Type B pancreatic cell (in vitro differentiated cells): Measurements from ENCODE around the gene CACNA1D. TPM values are rescaled to one million over a fixed set of nuclear protein-coding genes. Genes with fewer than 3 reads are reported as not detected.

ENCODE experiments used
- DNase-seq: peaks from one replicate; pipeline ENCODE4 v3.0.0; 2021; ENCODE audit warnings: mixed read lengths; ENCODE audit not compliant: unreplicated experiment; ENCODE audit errors: extremely low spot score
- H3K27ac Mint-ChIP-seq: 2 replicates; pipeline ENCODE4 v1.8.0; 2021; ENCODE audit warnings: mild to moderate bottlenecking, mixed read lengths
- H3K27me3 Mint-ChIP-seq: 2 replicates; pipeline ENCODE4 v1.8.0; 2021; ENCODE audit warnings: mixed read lengths
- H3K36me3 Mint-ChIP-seq: 2 replicates; pipeline ENCODE4 v1.8.0; 2021; ENCODE audit warnings: mixed read lengths
- H3K4me1 Mint-ChIP-seq: one replicate; pipeline ENCODE4 v1.8.0; 2021; ENCODE audit warnings: mixed read lengths; ENCODE audit not compliant: unreplicated experiment
- H3K4me3 Mint-ChIP-seq: 2 replicates; pipeline ENCODE4 v1.8.0; 2021; ENCODE audit warnings: mild to moderate bottlenecking, mixed read lengths
- H3K9me3 Mint-ChIP-seq: 2 replicates; pipeline ENCODE4 v1.8.0; 2021; ENCODE audit warnings: mixed read lengths
- CTCF ChIP-seq: fragments of 200-600 bp; sonication (generic); conservative IDR thresholded peaks from 2 replicates; pipeline ENCODE4 v1.5.0; 2021; ENCODE audit warnings: antibody characterized with exemption, mild to moderate bottlenecking
- total RNA-seq: library from RNA; stranded (reverse); gene quantifications from 2 replicates; pipeline ENCODE4 v1.2.1, GENCODE V29; 2021; ENCODE audit warnings: low replicate concordance

The CACNA1D gene
- total RNA-seq, 1 donor from 2014 or later = 17.4 TPM

DNA sequence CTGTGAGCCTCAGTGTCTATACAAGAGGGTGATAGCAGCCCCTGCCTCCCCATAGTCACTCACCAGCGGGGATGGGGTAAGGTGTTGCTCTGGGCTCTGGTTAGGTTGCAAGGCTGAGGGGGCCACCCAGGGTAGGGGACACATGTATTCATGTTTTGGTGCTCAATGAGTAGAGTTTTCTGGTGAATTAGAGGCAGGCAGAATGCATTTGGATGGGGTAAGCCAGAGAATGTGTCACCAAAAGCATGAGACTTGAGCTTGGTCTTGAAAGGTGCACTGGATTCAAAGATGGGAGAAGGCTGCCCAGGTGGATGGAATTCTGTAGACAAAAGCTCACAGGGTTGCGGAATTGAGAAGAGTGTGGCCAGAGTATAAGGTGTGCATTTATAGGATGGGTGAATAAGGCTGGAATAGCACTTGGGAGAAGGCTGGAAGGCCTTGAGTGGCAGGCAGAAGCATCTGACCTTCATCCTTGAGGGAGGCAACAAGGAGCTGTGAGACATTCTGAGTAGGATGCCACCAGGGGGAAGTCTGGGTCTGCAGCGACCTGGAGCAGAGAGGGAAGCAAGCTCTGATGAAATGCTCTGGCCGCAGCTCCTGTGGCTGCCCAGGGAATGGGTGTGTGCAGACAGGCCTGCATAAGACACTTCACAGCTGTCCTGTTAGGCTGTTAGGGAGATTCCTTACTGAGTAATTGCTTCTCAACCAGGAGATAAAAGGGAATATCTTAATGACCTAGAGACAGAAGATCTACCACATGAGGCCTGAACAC lies 202.2 kb downstream of the CACNA1D start:
- no peak overlapping the region for H3K27ac Mint-ChIP-seq
- DNase-seq = no peak

GRCh38 chr3:53700441-53700840 lies 206.0 kb downstream of the CACNA1D start:
- peaks cover 11% of the 10 kb centered on the region for H3K4me1 Mint-ChIP-seq
- no peak for DNase-seq
- H3K36me3 Mint-ChIP-seq = no peaks in the 10 kb centered on the region
- H3K4me3 Mint-ChIP-seq = no peak overlapping the region
- H3K27me3 Mint-ChIP-seq = no peaks in the 10 kb centered on the region
- no peak for TF ChIP-seq CTCF
- no peak overlapping the region for H3K27ac Mint-ChIP-seq
- no peaks in the 10 kb centered on the region for H3K9me3 Mint-ChIP-seq

More for the DNA sequence above, 202.2 kb downstream of the CACNA1D start:
- Mint-ChIP-seq H3K4me3 (no peak overlapping the region), H3K4me1 (peaks cover 3% of the 10 kb centered on the region), H3K27me3 (no peaks in the 10 kb centered on the region), H3K9me3 (no peaks in the 10 kb centered on the region), H3K36me3 (no peaks in the 10 kb centered on the region)
- TF ChIP-seq CTCF = no peak

DNA sequence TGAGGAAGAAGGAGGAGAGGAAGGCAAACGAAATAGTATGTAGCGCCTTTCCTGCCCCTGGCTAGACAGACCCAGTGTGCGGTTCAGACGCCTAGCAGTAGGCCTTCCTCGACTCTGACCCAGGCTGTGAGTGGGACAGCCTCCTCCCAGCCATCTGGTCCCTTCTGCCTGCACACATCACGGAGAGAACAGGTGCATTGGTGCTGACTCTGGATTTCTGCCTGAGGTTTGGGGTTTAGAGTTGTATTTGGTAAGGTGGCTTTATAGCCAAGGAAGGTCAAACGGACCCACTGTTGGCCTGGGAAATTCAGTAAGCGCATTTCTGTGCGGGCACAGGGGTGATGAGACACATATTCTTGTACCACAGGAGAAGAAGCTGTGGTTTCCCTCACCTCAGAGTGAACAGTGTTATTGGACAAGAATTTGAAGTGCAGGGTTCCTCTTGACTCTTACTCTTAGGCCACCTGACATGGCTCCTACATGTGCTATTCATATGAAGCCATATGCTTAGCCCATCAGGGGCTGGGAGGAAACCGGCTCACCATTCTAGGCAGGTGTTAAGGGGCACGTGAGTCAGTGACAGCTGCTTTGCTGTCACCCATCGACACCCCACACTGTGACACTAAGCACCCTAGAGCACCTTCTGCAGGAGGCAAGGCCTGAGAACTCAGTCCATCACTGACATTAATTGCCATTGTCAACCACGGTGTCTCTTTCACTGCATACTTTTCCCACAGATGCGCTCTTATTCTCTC lies 208.5 kb downstream of the CACNA1D start:
- no peak for TF ChIP-seq CTCF
- Mint-ChIP-seq H3K27me3 (no peaks in the 10 kb centered on the region), H3K36me3 (no peaks in the 10 kb centered on the region), H3K27ac (no peak overlapping the region), H3K4me1 (peaks cover 20% of the 10 kb centered on the region), H3K9me3 (no peaks in the 10 kb centered on the region), H3K4me3 (no peak overlapping the region)
- peak; percentile 44 for DNase-seq

- Mint-ChIP-seq H3K4me1 (peaks cover 24% of the 10 kb centered on the region), H3K27ac (no peak overlapping the region), H3K4me3 (no peak overlapping the region), H3K27me3 (no peaks in the 10 kb centered on the region), H3K36me3 (no peaks in the 10 kb centered on the region), H3K9me3 (no peaks in the 10 kb centered on the region)
- no peak for TF ChIP-seq CTCF
- peak; percentile 61 for DNase-seq
Measured at GRCh38 chr3:53703630-53704362, 209.4 kb downstream of the CACNA1D start.

- no peak overlapping the region for H3K4me3 Mint-ChIP-seq
- H3K4me1 Mint-ChIP-seq = peaks cover 24% of the 10 kb centered on the region
- TF ChIP-seq CTCF = no peak
- no peaks in the 10 kb centered on the region for H3K9me3 Mint-ChIP-seq
- DNase-seq = peak; percentile 37
- H3K36me3 Mint-ChIP-seq = no peaks in the 10 kb centered on the region
- H3K27me3 Mint-ChIP-seq = no peaks in the 10 kb centered on the region
- H3K27ac Mint-ChIP-seq = no peak overlapping the region
Measured at GRCh38 chr3:53704363-53704725, 209.9 kb downstream of the CACNA1D start.
